ENCODE measurements around the gene CLHC1.

Gene CLHC1

DNA sequence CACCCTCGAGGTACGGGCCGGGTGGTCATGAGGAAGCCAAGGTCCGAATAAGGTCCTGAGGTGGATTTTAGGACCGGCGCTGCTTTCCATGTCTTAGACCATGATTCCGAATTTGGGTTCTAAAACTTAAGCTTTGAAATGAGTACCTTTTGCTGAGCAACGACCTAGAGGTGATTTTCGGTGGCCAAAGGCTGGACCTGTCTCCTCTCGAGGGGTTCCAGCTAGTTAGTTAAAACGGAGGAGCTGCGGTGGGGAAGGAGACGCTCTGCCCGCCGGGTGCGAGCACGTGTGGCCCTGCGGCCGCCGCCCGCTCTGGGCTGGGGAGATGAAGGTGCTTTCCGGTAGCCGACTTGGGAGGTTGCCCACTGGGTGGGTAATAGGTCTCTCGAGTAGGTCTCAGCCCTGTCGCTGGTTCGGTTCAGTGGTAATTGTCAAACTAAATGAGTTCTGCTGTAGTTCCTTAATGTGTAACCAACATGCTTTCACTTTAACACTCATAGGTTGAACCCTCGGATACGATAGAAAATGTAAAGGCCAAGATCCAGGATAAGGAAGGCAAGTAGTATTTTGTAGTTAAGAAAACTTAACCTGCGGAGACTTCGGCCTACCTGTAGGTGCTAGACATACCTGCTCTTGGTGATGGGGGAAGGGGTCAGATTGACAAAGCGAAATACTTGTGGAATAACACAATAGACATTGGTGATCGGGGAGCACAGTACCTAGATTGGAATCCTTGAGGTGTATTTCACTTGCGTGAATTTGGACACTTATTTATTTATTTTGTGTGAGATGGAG is 967 bp upstream of the CLHC1 start:
- Histone ChIP-seq H3K9me2 (replicated peaks; ENCODE audit: insufficient read depth, low read length) (no peaks in the 10 kb centered on the region), H3K36me3 (replicated peaks; ENCODE audit: insufficient read depth, low read length) (peaks cover 3% of the 10 kb centered on the region; the same call in 1 of the 2 replicates), H3K9me3 (replicated peaks; ENCODE audit: insufficient read depth, low read length) (no peaks in the 10 kb centered on the region), H3K4me2 (ENCODE audit: low read depth, low read length) (peak overlapping the region; percentile 79), H3F3A (ENCODE audit: insufficient read depth, low read length) (peaks cover 42% of the 10 kb centered on the region), H3K27ac (ENCODE audit: low read length) (peak overlapping the region; percentile 83), H3K4me3 (ENCODE audit: low read length) (peak overlapping the region; percentile 96), H3K9ac (ENCODE audit: low read length) (peak overlapping the region; percentile 96), H3K27me3 (replicated peaks; ENCODE audit: insufficient read depth, low read length) (no peaks in the 10 kb centered on the region), H3K4me1 (ENCODE audit: low read length) (peaks cover 15% of the 10 kb centered on the region; the same call in 1 of the 2 replicates), H3K79me2 (ENCODE audit: low read length) (peaks cover 48% of the 10 kb centered on the region), H4K20me1 (ENCODE audit: insufficient read depth, low read length) (no peaks in the 10 kb centered on the region; the same call in 1 of the 2 replicates), H2AFZ (ENCODE audit: low read length) (peak overlapping the region; percentile 90)
- peak; percentile 45 for DNase-seq
- TF ChIP-seq, protein P1, sequence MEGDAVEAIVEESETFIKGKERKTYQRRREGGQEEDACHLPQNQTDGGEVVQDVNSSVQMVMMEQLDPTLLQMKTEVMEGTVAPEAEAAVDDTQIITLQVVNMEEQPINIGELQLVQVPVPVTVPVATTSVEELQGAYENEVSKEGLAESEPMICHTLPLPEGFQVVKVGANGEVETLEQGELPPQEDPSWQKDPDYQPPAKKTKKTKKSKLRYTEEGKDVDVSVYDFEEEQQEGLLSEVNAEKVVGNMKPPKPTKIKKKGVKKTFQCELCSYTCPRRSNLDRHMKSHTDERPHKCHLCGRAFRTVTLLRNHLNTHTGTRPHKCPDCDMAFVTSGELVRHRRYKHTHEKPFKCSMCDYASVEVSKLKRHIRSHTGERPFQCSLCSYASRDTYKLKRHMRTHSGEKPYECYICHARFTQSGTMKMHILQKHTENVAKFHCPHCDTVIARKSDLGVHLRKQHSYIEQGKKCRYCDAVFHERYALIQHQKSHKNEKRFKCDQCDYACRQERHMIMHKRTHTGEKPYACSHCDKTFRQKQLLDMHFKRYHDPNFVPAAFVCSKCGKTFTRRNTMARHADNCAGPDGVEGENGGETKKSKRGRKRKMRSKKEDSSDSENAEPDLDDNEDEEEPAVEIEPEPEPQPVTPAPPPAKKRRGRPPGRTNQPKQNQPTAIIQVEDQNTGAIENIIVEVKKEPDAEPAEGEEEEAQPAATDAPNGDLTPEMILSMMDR (IDR thresholded peaks at IDR 0.05; ENCODE audit: low read length): no peak
- no peak for TF ChIP-seq EZH2 (optimal IDR thresholded peaks at IDR 0.05; ENCODE audit: low read depth, low read length)
- no peak for TF ChIP-seq EZH2phosphoT487 (IDR thresholded peaks at IDR 0.05; ENCODE audit: low read length)

DNA sequence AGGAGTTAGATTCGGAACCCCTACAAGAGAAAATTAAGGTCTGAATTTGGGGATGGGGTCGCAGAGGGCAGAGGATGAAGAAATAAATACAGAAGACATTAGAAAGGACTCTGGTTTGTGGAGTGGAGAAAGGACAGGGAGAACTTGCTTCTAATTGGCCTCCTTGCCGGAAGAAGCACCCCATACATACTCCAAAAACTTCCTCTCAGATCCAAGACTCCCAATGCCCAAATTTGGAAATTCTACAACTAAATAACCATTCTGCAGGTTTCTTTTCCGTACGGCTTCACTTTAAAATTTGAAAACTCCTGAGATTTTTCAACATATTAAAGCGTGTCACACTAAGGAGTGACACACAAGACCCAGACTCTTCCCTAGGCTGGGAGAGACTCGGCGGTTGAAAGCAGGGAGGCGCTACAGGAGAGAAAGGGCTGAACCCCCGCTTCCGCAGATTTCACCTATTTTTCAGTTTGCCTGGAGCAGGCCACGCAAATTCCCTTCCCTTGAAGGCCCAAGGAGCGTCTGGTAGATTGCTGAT is 478 bp downstream of the CLHC1 start:
- no peaks in the 10 kb centered on the region for H3K9me2 ChIP-seq (replicated peaks; ENCODE audit: insufficient read depth, low read length)
- no peaks in the 10 kb centered on the region for H3K9me3 ChIP-seq (replicated peaks; ENCODE audit: insufficient read depth, low read length)
- DNase-seq: no peak
- TF ChIP-seq, protein P1 (IDR thresholded peaks at IDR 0.05; ENCODE audit: low read length): no peak
- TF ChIP-seq EZH2phosphoT487 (IDR thresholded peaks at IDR 0.05; ENCODE audit: low read length) (no peak), EZH2 (optimal IDR thresholded peaks at IDR 0.05; ENCODE audit: low read depth, low read length) (no peak)
- H3K4me1 ChIP-seq (ENCODE audit: low read length): peaks cover 15% of the 10 kb centered on the region; the same call in 1 of the 2 replicates
- H3K27ac ChIP-seq (ENCODE audit: low read length): peak overlapping the region; percentile 83; the same call in 1 of the 2 replicates
- no peaks in the 10 kb centered on the region for H3K27me3 ChIP-seq (replicated peaks; ENCODE audit: insufficient read depth, low read length)
- peaks cover 48% of the 10 kb centered on the region for H3K79me2 ChIP-seq (ENCODE audit: low read length)
- H3K4me3 ChIP-seq (ENCODE audit: low read length): peak overlapping the region; percentile 96
- H4K20me1 ChIP-seq (ENCODE audit: insufficient read depth, low read length): no peaks in the 10 kb centered on the region; the same call in 1 of the 2 replicates
- peak overlapping the region; percentile 96 for H3K9ac ChIP-seq (ENCODE audit: low read length)
- peak overlapping the region; percentile 90 for H2AFZ ChIP-seq (ENCODE audit: low read length)
- H3K36me3 ChIP-seq (replicated peaks; ENCODE audit: insufficient read depth, low read length): peaks cover 3% of the 10 kb centered on the region; the same call in 1 of the 2 replicates
- peak overlapping the region; percentile 79 for H3K4me2 ChIP-seq (ENCODE audit: low read depth, low read length)
- H3F3A ChIP-seq (ENCODE audit: insufficient read depth, low read length): peaks cover 35% of the 10 kb centered on the region

DNA sequence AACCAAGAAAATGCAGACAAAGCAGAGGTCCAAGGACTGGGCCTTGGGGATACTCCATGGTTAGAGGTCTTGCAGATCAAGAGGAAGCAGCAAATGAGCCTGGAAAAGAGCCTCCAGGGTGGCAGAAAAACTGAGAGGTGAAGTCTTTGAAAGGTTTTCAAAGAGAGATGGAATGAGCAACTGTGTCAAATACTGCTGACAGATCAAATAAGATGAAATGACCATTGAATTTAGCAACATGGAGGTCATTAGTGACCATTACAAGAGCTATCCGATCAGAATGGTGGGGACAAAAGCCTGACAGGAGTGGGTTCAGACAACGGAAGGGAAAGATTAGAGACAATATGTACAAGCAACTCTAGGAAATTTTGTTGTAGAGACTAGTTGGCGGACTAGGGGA is 1.5 kb downstream of the CLHC1 start:
- H3K27ac ChIP-seq (ENCODE audit: low read length): no peak overlapping the region
- peaks cover 24% of the 10 kb centered on the region for H3F3A ChIP-seq (ENCODE audit: insufficient read depth, low read length)
- no peaks in the 10 kb centered on the region for H3K27me3 ChIP-seq (replicated peaks; ENCODE audit: insufficient read depth, low read length)
- no peak overlapping the region for H3K4me3 ChIP-seq (ENCODE audit: low read length)
- H3K9ac ChIP-seq (ENCODE audit: low read length): no peak overlapping the region
- no peaks in the 10 kb centered on the region for H4K20me1 ChIP-seq (ENCODE audit: insufficient read depth, low read length)
- TF ChIP-seq, protein P1 (IDR thresholded peaks at IDR 0.05; ENCODE audit: low read length): no peak
- TF ChIP-seq EZH2phosphoT487 (IDR thresholded peaks at IDR 0.05; ENCODE audit: low read length) (no peak), EZH2 (optimal IDR thresholded peaks at IDR 0.05; ENCODE audit: low read depth, low read length) (no peak)
- no peak overlapping the region for H2AFZ ChIP-seq (ENCODE audit: low read length)
- no peak for DNase-seq
- no peaks in the 10 kb centered on the region; the same call in 1 of the 2 replicates for H3K36me3 ChIP-seq (replicated peaks; ENCODE audit: insufficient read depth, low read length)
- H3K9me3 ChIP-seq (replicated peaks; ENCODE audit: insufficient read depth, low read length): no peaks in the 10 kb centered on the region
- H3K4me1 ChIP-seq (ENCODE audit: low read length): peaks cover 15% of the 10 kb centered on the region; the same call in 1 of the 2 replicates
- H3K9me2 ChIP-seq (replicated peaks; ENCODE audit: insufficient read depth, low read length): no peaks in the 10 kb centered on the region
- peaks cover 48% of the 10 kb centered on the region for H3K79me2 ChIP-seq (ENCODE audit: low read length)
- no peak overlapping the region for H3K4me2 ChIP-seq (ENCODE audit: low read depth, low read length)
